GM12873 (cell line): ENCODE results near the gene MAP3K20.

Source experiments
- CTCF ChIP-seq: IDR thresholded peaks from 2 replicates; pipeline ENCODE4 v1.5.1; 2012; ENCODE audit warnings: low read depth, mild to moderate bottlenecking, moderate library complexity, low read length, control low read depth; ENCODE audit not compliant: insufficient read depth; ENCODE audit errors: missing control alignments

Gene MAP3K20

GRCh38 chr2:173054466-173054865 is 21.2 kb upstream of the MAP3K20 start:
- TF ChIP-seq CTCF: no peak

- TF ChIP-seq CTCF: no peak
Measured at GRCh38 chr2:173056705-173057364, 18.8 kb upstream of the MAP3K20 start.

- TF ChIP-seq CTCF: no peak
Measured at GRCh38 chr2:173058097-173058496, 17.5 kb upstream of the MAP3K20 start.

- TF ChIP-seq CTCF: no peak
Measured at GRCh38 chr2:173058673-173059072, 17.0 kb upstream of the MAP3K20 start.

- TF ChIP-seq CTCF: no peak
Measured at GRCh38 chr2:173059292-173059691, 16.4 kb upstream of the MAP3K20 start.

GRCh38 chr2:173059971-173060461 is 15.6 kb upstream of the MAP3K20 start:
- TF ChIP-seq CTCF: no peak

- TF ChIP-seq CTCF: no peak
Measured at GRCh38 chr2:173062801-173063200, 12.8 kb upstream of the MAP3K20 start.
